Duodenal mucosa (tissue), 2 donors: ENCODE measurements around the gene SIRPA.
A peak's percentile ranks its signal among the peaks of the same experiment; 100 is the strongest.

Experiments used
- H3K27ac ChIP-seq: one replicate; pipeline ENCODE4 v1.7.0; 2013; ENCODE audit warnings: low read depth, low read length
- H3K27me3 ChIP-seq, 2 donors: one replicate each; pipeline ENCODE4 v1.7.0; 2013; ENCODE audit warnings: low read length in 2 of 2, control low read depth in 1 of 2; ENCODE audit not compliant: insufficient read depth in 2 of 2, control insufficient read depth in 1 of 2
- H3K36me3 ChIP-seq, 2 donors: one replicate each; pipeline ENCODE4 v1.7.0; 2013; ENCODE audit warnings: low read length in 2 of 2, control low read depth in 1 of 2; ENCODE audit not compliant: insufficient read depth in 2 of 2, control insufficient read depth in 1 of 2
- H3K4me1 ChIP-seq, 2 donors: one replicate each; pipeline ENCODE4 v1.7.0; 2013; ENCODE audit warnings: low read length in 2 of 2, control low read depth in 1 of 2; ENCODE audit not compliant: insufficient read depth in 2 of 2, control insufficient read depth in 1 of 2
- H3K4me3 ChIP-seq, 2 donors: one replicate each; pipeline ENCODE4 v1.7.0; 2013; ENCODE audit warnings: low read length in 2 of 2, low read depth in 1 of 2
- H3K9ac ChIP-seq, 2 donors: one replicate each; pipeline ENCODE4 v1.7.0; 2013; ENCODE audit warnings: low read length in 2 of 2, low read depth in 1 of 2
- H3K9me3 ChIP-seq, 2 donors: one replicate each; pipeline ENCODE4 v1.7.0; 2013; ENCODE audit warnings: low read length in 2 of 2, control low read depth in 1 of 2; ENCODE audit not compliant: control insufficient read depth in 1 of 2

Gene SIRPA

GRCh38 chr20:1965520-1966351 lies 70.5 kb downstream of the SIRPA start:
- Histone ChIP-seq H3K4me3 (peak overlapping the region; percentile 22 to 50), H3K4me1 (peaks cover 0 to 7% of the 10 kb centered on the region in 2 donors), H3K27ac (no peak overlapping the region), H3K27me3 (peaks cover 3 to 4% of the 10 kb centered on the region in 2 donors), H3K36me3 (no peaks in the 10 kb centered on the region), H3K9ac (no peak overlapping the region), H3K9me3 (no peaks in the 10 kb centered on the region)

- no peak overlapping the region for H3K4me3 ChIP-seq
- no peaks in the 10 kb centered on the region for H3K9me3 ChIP-seq
- H3K36me3 ChIP-seq: no peaks in the 10 kb centered on the region
- H3K4me1 ChIP-seq: peaks cover 0 to 7% of the 10 kb centered on the region in 2 donors
- no peaks in the 10 kb centered on the region for H3K27me3 ChIP-seq
- H3K9ac ChIP-seq: no peak overlapping the region
- no peak overlapping the region for H3K27ac ChIP-seq
Observed at GRCh38 chr20:1968964-1969363, 73.8 kb downstream of the SIRPA start.

- Histone ChIP-seq H3K27me3 (peaks cover 0 to 4% of the 10 kb centered on the region in 2 donors), H3K27ac (no peak overlapping the region), H3K9me3 (no peaks in the 10 kb centered on the region), H3K36me3 (no peaks in the 10 kb centered on the region), H3K4me1 (no peaks in the 10 kb centered on the region), H3K4me3 (no peak overlapping the region), H3K9ac (no peak overlapping the region)
Observed at GRCh38 chr20:1971893-1972586, 76.8 kb downstream of the SIRPA start.

- Histone ChIP-seq H3K9ac (no peak overlapping the region), H3K4me1 (no peaks in the 10 kb centered on the region)
Observed at GRCh38 chr20:1973601-1974440, 78.6 kb downstream of the SIRPA start.

GRCh38 chr20:1975291-1975690 lies 80.1 kb downstream of the SIRPA start:
- H3K9ac ChIP-seq: no peak overlapping the region
- H3K36me3 ChIP-seq: no peaks in the 10 kb centered on the region
- H3K4me1 ChIP-seq: no peaks in the 10 kb centered on the region
- H3K27me3 ChIP-seq: peaks cover 0 to 10% of the 10 kb centered on the region in 2 donors
- no peak overlapping the region for H3K4me3 ChIP-seq
- no peak overlapping the region for H3K27ac ChIP-seq
- no peaks in the 10 kb centered on the region for H3K9me3 ChIP-seq

More at GRCh38 chr20:1973601-1974440, 78.6 kb downstream of the SIRPA start:
- Histone ChIP-seq H3K9me3 (no peaks in the 10 kb centered on the region), H3K4me3 (no peak overlapping the region), H3K36me3 (no peaks in the 10 kb centered on the region), H3K27ac (no peak overlapping the region), H3K27me3 (peaks cover 0 to 10% of the 10 kb centered on the region in 2 donors)

GRCh38 chr20:1979106-1979778 lies 84.0 kb downstream of the SIRPA start:
- H3K4me3 ChIP-seq: no peak overlapping the region
- peaks cover 5 to 9% of the 10 kb centered on the region in 2 donors for H3K27me3 ChIP-seq
- H3K4me1 ChIP-seq: no peaks in the 10 kb centered on the region

GRCh38 chr20:1982686-1983085 lies 87.5 kb downstream of the SIRPA start:
- H3K9me3 ChIP-seq: no peaks in the 10 kb centered on the region
- H3K27me3 ChIP-seq: peaks cover 13 to 16% of the 10 kb centered on the region in 2 donors
- H3K9ac ChIP-seq: no peak overlapping the region
- no peaks in the 10 kb centered on the region for H3K4me1 ChIP-seq
- no peaks in the 10 kb centered on the region for H3K36me3 ChIP-seq
- no peak overlapping the region for H3K4me3 ChIP-seq
- H3K27ac ChIP-seq: no peak overlapping the region

More at GRCh38 chr20:1979106-1979778, 84.0 kb downstream of the SIRPA start:
- Histone ChIP-seq H3K36me3 (no peaks in the 10 kb centered on the region), H3K9me3 (no peaks in the 10 kb centered on the region), H3K9ac (no peak overlapping the region), H3K27ac (no peak overlapping the region)

- H3K9me3 ChIP-seq: no peaks in the 10 kb centered on the region
- no peaks in the 10 kb centered on the region for H3K36me3 ChIP-seq
- no peaks in the 10 kb centered on the region for H3K4me1 ChIP-seq
- H3K27me3 ChIP-seq: peaks cover 11 to 13% of the 10 kb centered on the region in 2 donors
- no peak overlapping the region for H3K9ac ChIP-seq
- no peak overlapping the region for H3K4me3 ChIP-seq
- no peak overlapping the region for H3K27ac ChIP-seq
Observed at GRCh38 chr20:1983301-1983700, 88.1 kb downstream of the SIRPA start.

- H3K4me3 ChIP-seq: no peak overlapping the region
- no peaks in the 10 kb centered on the region for H3K4me1 ChIP-seq
- no peaks in the 10 kb centered on the region for H3K36me3 ChIP-seq
- H3K27ac ChIP-seq: no peak overlapping the region
- H3K9me3 ChIP-seq: no peaks in the 10 kb centered on the region
- no peak overlapping the region for H3K9ac ChIP-seq
- peaks cover 17 to 28% of the 10 kb centered on the region in 2 donors for H3K27me3 ChIP-seq
Observed at GRCh38 chr20:1987826-1988225, 92.6 kb downstream of the SIRPA start.
